PFSK-1 (cell line): ENCODE measurements around the gene SNRNP200.

ENCODE experiments used
- FOXP2 ChIP-seq: optimal IDR thresholded peaks from 2 replicates; pipeline ENCODE3; 2011; ENCODE audit warnings: borderline replicate concordance, control low read depth, inconsistent platforms; ENCODE audit not compliant: insufficient read depth; ENCODE audit errors: extremely low read length, extremely low read depth
- POLR2AphosphoS5 ChIP-seq: IDR thresholded peaks from 2 replicates; pipeline ENCODE4 v1.6.1; 2012; ENCODE audit warnings: low read depth, mild to moderate bottlenecking, control low read depth, low read length, moderate library complexity
- REST ChIP-seq, 2 experiments: IDR thresholded peaks; 2 replicates each; pipeline versions ENCODE4 v1.6.1 to v1.8.0; 2011 to 2012; ENCODE audit warnings: low read depth in 2 of 2, low read length in 2 of 2, control low read depth in 1 of 2, inconsistent platforms in 1 of 2, mild to moderate bottlenecking in 1 of 2, moderate library complexity in 1 of 2; ENCODE audit not compliant: insufficient read depth in 1 of 2
- SIN3A ChIP-seq: IDR thresholded peaks from 2 replicates; pipeline ENCODE4 v1.6.1; 2012; ENCODE audit warnings: mild to moderate bottlenecking, low read length, moderate library complexity, borderline replicate concordance; ENCODE audit not compliant: insufficient read depth
- TAF1 ChIP-seq: IDR thresholded peaks from 2 replicates; pipeline ENCODE4 v1.6.1; 2012; ENCODE audit warnings: low read length, control low read depth, borderline replicate concordance; ENCODE audit not compliant: insufficient read depth

SNRNP200 gene

GRCh38 chr2:96347395-96347794, 42.0 kb upstream of the SNRNP200 start:
- TF ChIP-seq REST (IDR thresholded peaks at IDR 0.05; ENCODE audit: insufficient read depth in 1 of 2, low read depth in 2 of 2, low read length in 2 of 2) (no peak), FOXP2 (no peak), POLR2AphosphoS5 (no peak), SIN3A (no peak), TAF1 (no peak)

- TF ChIP-seq TAF1 (no peak), FOXP2 (no peak), POLR2AphosphoS5 (no peak), REST (IDR thresholded peaks at IDR 0.05; ENCODE audit: insufficient read depth in 1 of 2, low read depth in 2 of 2, low read length in 2 of 2) (no peak), SIN3A (no peak)
Measured at GRCh38 chr2:96345868-96346462, 40.6 kb upstream of the SNRNP200 start.

- TF ChIP-seq REST (IDR thresholded peaks at IDR 0.05; ENCODE audit: insufficient read depth in 1 of 2, low read depth in 2 of 2, low read length in 2 of 2) = no peak
- TF ChIP-seq FOXP2 = no peak
- TF ChIP-seq POLR2AphosphoS5 = no peak
- TF ChIP-seq SIN3A = no peak
- TF ChIP-seq TAF1 = no peak
Measured at GRCh38 chr2:96345438-96345837, 40.1 kb upstream of the SNRNP200 start.

- no peak for TF ChIP-seq SIN3A
- no peak for TF ChIP-seq TAF1
- TF ChIP-seq POLR2AphosphoS5 = no peak
- TF ChIP-seq FOXP2 = no peak
- TF ChIP-seq REST (IDR thresholded peaks at IDR 0.05; ENCODE audit: insufficient read depth in 1 of 2, low read depth in 2 of 2, low read length in 2 of 2) = no peak
Measured at GRCh38 chr2:96344011-96344410, 38.7 kb upstream of the SNRNP200 start.

- peak; percentile 38 for TF ChIP-seq FOXP2
- no peak for TF ChIP-seq POLR2AphosphoS5
- TF ChIP-seq REST (IDR thresholded peaks at IDR 0.05; ENCODE audit: insufficient read depth in 1 of 2, low read depth in 2 of 2, low read length in 2 of 2) = no peak
- no peak for TF ChIP-seq TAF1
- no peak for TF ChIP-seq SIN3A
Measured at GRCh38 chr2:96342085-96342484, 36.7 kb upstream of the SNRNP200 start.
